Esophagus muscularis mucosa (tissue), 4 donors: ENCODE data around the gene PELI2. TPM values are rescaled to one million over a fixed set of nuclear protein-coding genes. Genes with fewer than 3 reads are reported as not detected.

Experiments used
- DNase-seq: peaks from one replicate; pipeline ENCODE4 v3.0.0-alpha.2; 2017; ENCODE audit errors: extremely low spot score
- H3K27ac ChIP-seq, 4 donors: fragments of 200-600 bp; sonication (generic); replicated peaks in 1 of 4; 1 replicate in 3 of 4; 2 replicates in 1 of 4; pipeline ENCODE4 v1.5.1; 2016 to 2019; ENCODE audit warnings: mild to moderate bottlenecking in 1 of 4
- H3K27me3 ChIP-seq, 4 donors: fragments of 200-600 bp; sonication (generic); one replicate each; pipeline versions ENCODE4 v1.5.1 to v1.6.0; 2016 to 2019
- H3K36me3 ChIP-seq, 4 donors: fragments of 200-600 bp; sonication (generic); one replicate each; pipeline ENCODE4 v1.5.1; 2016 to 2019
- H3K4me1 ChIP-seq, 4 donors: fragments of 200-600 bp; sonication (generic); one replicate each; pipeline ENCODE4 v1.5.1; 2016 to 2019
- H3K4me3 ChIP-seq, 4 donors: fragments of 200-600 bp; sonication (generic); 1 replicate in 2 of 4; 2 replicates in 2 of 4; pipeline ENCODE4 v1.5.1; 2016 to 2019; ENCODE audit warnings: mild to moderate bottlenecking in 4 of 4, moderate library complexity in 1 of 4
- H3K9me3 ChIP-seq, 4 donors: fragments of 200-600 bp; sonication (generic); 1 replicate in 3 of 4; 2 replicates in 1 of 4; pipeline ENCODE4 v1.5.1; 2016 to 2019
- CTCF ChIP-seq, 3 experiments: fragments of 200-600 bp in 2 of 3; fragments of 450-650 bp in 1 of 3; sonication (generic) in 2 of 3; IDR thresholded peaks; one replicate each; pipeline ENCODE4 v1.5.1; 2017 to 2019; ENCODE audit warnings: antibody characterized with exemption in 3 of 3, mild to moderate bottlenecking in 2 of 3, moderate library complexity in 1 of 3
- EP300 ChIP-seq: sonication (generic); formaldehyde crosslinking; IDR thresholded peaks from one replicate; pipeline ENCODE4 v1.6.1; 2017; ENCODE audit warnings: antibody characterized with exemption
- POLR2A ChIP-seq: fragments of 450-650 bp; IDR thresholded peaks from one replicate; pipeline ENCODE4 v1.6.1; 2017; ENCODE audit warnings: antibody characterized with exemption, moderate library complexity, mild to moderate bottlenecking, low read depth
- POLR2AphosphoS5 ChIP-seq, 2 donors: sonication (generic); formaldehyde crosslinking; IDR thresholded peaks; one replicate each; pipeline ENCODE4 v1.6.1; 2017; ENCODE audit warnings: antibody characterized with exemption in 2 of 2
- WGBS: methylation state at CpG from one replicate; pipeline ENCODE4 v1.1.5; 2018; 5-methylcytosine and 5-hydroxymethylcytosine counted together
- intact Hi-C: fragments of 100-400 bp; cut with DNase I; formaldehyde crosslinking; loops from one replicate; pipeline ENCODE4 v1.15.1; 2023
- total RNA-seq, 4 donors: library from RNA; depleted of rRNA; stranded (reverse); fragments of >200 nt; gene quantifications; one replicate each; pipeline versions ENCODE4 v1.1.0 to v1.2.1, GENCODE V29; 2016

The PELI2 gene
- total RNA-seq, 4 donors from 2014 or later = 10.6 to 16.3 (median 14.1) TPM

GRCh38 chr14:56261046-56261445 lies 142.8 kb downstream of the PELI2 start:
- Histone ChIP-seq H3K9me3 (peaks cover 0 to 11% (median 7%) of the 10 kb centered on the region in 4 donors), H3K36me3 (no peaks in the 10 kb centered on the region), H3K27ac (no peak overlapping the region), H3K4me3 (no peak overlapping the region), H3K4me1 (no peaks in the 10 kb centered on the region), H3K27me3 (no peaks in the 10 kb centered on the region)
- no peak for DNase-seq
- TF ChIP-seq EP300 (no peak), POLR2A (no peak), POLR2AphosphoS5 (IDR thresholded peaks at IDR 0.05) (no peak), CTCF (IDR thresholded peaks at IDR 0.05) (no peak)
- intact Hi-C loops = no loop called here
- 83% methylated on average over 4 of the region's 4 CpGs for WGBS

- Histone ChIP-seq H3K36me3 (no peaks in the 10 kb centered on the region), H3K27me3 (no peaks in the 10 kb centered on the region), H3K9me3 (peaks cover 0 to 11% (median 7%) of the 10 kb centered on the region in 4 donors), H3K27ac (no peak overlapping the region), H3K4me3 (no peak overlapping the region), H3K4me1 (no peaks in the 10 kb centered on the region)
- intact Hi-C loops = no loop called here
- TF ChIP-seq CTCF (IDR thresholded peaks at IDR 0.05) (no peak), POLR2A (no peak), EP300 (no peak), POLR2AphosphoS5 (IDR thresholded peaks at IDR 0.05) (no peak)
- DNase-seq = no peak
- WGBS = 77% methylated on average over 3 of the region's 3 CpGs
Observed at GRCh38 chr14:56262530-56262929, 144.3 kb downstream of the PELI2 start.

- Histone ChIP-seq H3K9me3 (no peaks in the 10 kb centered on the region), H3K27me3 (no peaks in the 10 kb centered on the region), H3K4me3 (no peak overlapping the region), H3K4me1 (peaks cover 0 to 4% (median 0%) of the 10 kb centered on the region in 4 donors), H3K36me3 (no peaks in the 10 kb centered on the region), H3K27ac (no peak overlapping the region)
- 85% methylated on average over 2 of the region's 2 CpGs for WGBS
- no peak for DNase-seq
- intact Hi-C loops = no loop called here
- no peak for TF ChIP-seq POLR2AphosphoS5 (IDR thresholded peaks at IDR 0.05)
- no peak for TF ChIP-seq EP300
- no peak for TF ChIP-seq CTCF (IDR thresholded peaks at IDR 0.05)
- no peak for TF ChIP-seq POLR2A
Observed at GRCh38 chr14:56268039-56268438, 149.8 kb downstream of the PELI2 start.

- no peaks in the 10 kb centered on the region for H3K27me3 ChIP-seq
- WGBS = 85% methylated on average over 5 of the region's 5 CpGs
- H3K4me1 ChIP-seq = peaks cover 0 to 4% (median 0%) of the 10 kb centered on the region in 4 donors
- no peak for DNase-seq
- no peaks in the 10 kb centered on the region for H3K36me3 ChIP-seq
- intact Hi-C loops = no loop called here
- no peak overlapping the region for H3K4me3 ChIP-seq
- no peak overlapping the region for H3K27ac ChIP-seq
- TF ChIP-seq EP300 (no peak), POLR2A (no peak), CTCF (IDR thresholded peaks at IDR 0.05) (no peak), POLR2AphosphoS5 (IDR thresholded peaks at IDR 0.05) (no peak)
- no peaks in the 10 kb centered on the region for H3K9me3 ChIP-seq
Observed at GRCh38 chr14:56268673-56269072, 150.5 kb downstream of the PELI2 start.

- intact Hi-C loops = no loop called here
- H3K36me3 ChIP-seq = no peaks in the 10 kb centered on the region
- H3K27me3 ChIP-seq = no peaks in the 10 kb centered on the region
- H3K9me3 ChIP-seq = no peaks in the 10 kb centered on the region
- peaks cover 0 to 9% (median 2%) of the 10 kb centered on the region in 4 donors for H3K4me1 ChIP-seq
- DNase-seq = no peak
- TF ChIP-seq POLR2AphosphoS5 (IDR thresholded peaks at IDR 0.05) (no peak), EP300 (no peak), POLR2A (no peak), CTCF (IDR thresholded peaks at IDR 0.05) (no peak)
- H3K4me3 ChIP-seq = no peak overlapping the region
- WGBS = 96% methylated on average over 8 of the region's 8 CpGs
- no peak overlapping the region for H3K27ac ChIP-seq
Observed at GRCh38 chr14:56270921-56271320, 152.7 kb downstream of the PELI2 start.
